Brain microvascular endothelial cell (primary cell): ENCODE measurements around the gene PCNX1.

Experiments
- DNase-seq: peaks from one replicate; pipeline ENCODE4 v3.0.0-alpha.2; 2020
- H3K27ac ChIP-seq: fragments of 250-450 bp; sonication (Bioruptor Pico); 2 replicates; pipeline ENCODE4 v1.5.1; 2020; ENCODE audit warnings: mild to moderate bottlenecking, moderate library complexity
- H3K27me3 ChIP-seq: fragments of 250-450 bp; sonication (Bioruptor Pico); replicated peaks from 2 replicates; pipeline ENCODE4 v1.5.1; 2020; ENCODE audit warnings: mild to moderate bottlenecking
- H3K36me3 ChIP-seq: fragments of 250-450 bp; sonication (Bioruptor Pico); replicated peaks from 2 replicates; pipeline ENCODE4 v1.5.1; 2020; ENCODE audit warnings: mild to moderate bottlenecking
- H3K4me3 ChIP-seq: 2 replicates; pipeline ENCODE4 v1.5.1; 2011; ENCODE audit warnings: low read depth, mild to moderate bottlenecking, control low read depth, low read length, moderate library complexity
- in situ Hi-C: cut with HindIII; loops from 2 replicates; pipeline ENCODE4 v1.10.0; 2017; ENCODE audit warnings: low sequenced_read_pairs, low pct_ligation_motif_present
- TF ChIP-seq, protein P1 (sequence below): IDR thresholded peaks from 2 replicates; pipeline ENCODE4 v1.5.1; 2011; ENCODE audit warnings: low read depth, mild to moderate bottlenecking, moderate library complexity, low read length, control low read depth, inconsistent platforms; ENCODE audit errors: missing control alignments

PCNX1 gene

GRCh38 chr14:71031000-71031399 lies 123.7 kb downstream of the PCNX1 start:
- TF ChIP-seq, protein P1, sequence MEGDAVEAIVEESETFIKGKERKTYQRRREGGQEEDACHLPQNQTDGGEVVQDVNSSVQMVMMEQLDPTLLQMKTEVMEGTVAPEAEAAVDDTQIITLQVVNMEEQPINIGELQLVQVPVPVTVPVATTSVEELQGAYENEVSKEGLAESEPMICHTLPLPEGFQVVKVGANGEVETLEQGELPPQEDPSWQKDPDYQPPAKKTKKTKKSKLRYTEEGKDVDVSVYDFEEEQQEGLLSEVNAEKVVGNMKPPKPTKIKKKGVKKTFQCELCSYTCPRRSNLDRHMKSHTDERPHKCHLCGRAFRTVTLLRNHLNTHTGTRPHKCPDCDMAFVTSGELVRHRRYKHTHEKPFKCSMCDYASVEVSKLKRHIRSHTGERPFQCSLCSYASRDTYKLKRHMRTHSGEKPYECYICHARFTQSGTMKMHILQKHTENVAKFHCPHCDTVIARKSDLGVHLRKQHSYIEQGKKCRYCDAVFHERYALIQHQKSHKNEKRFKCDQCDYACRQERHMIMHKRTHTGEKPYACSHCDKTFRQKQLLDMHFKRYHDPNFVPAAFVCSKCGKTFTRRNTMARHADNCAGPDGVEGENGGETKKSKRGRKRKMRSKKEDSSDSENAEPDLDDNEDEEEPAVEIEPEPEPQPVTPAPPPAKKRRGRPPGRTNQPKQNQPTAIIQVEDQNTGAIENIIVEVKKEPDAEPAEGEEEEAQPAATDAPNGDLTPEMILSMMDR = no peak
- in situ Hi-C loops = no loop called here
- H3K27me3 ChIP-seq = no peaks in the 10 kb centered on the region
- no peak overlapping the region for H3K4me3 ChIP-seq
- no peak overlapping the region for H3K27ac ChIP-seq
- H3K36me3 ChIP-seq = peaks cover 10% of the 10 kb centered on the region
- DNase-seq = no peak

DNA sequence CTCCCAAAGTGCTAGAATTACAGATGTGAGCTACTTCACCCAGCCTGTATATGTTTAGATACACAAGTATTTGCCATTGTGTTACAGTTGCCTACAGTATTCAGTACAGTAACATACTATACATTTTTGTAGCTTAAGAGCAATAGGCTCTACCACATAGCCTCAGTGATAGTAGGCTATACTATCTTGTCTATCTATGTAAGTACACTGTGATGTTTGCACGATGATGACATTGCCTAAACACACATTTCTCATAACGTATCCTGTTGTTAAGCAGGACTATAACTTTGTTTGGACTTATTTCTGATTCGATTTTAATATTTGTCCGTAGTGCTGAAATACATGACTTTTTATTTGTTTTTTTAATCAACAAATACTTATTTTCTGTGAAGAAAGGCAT lies 129.2 kb downstream of the PCNX1 start:
- in situ Hi-C loops = no loop called here
- no peaks in the 10 kb centered on the region for H3K27me3 ChIP-seq
- no peak overlapping the region for H3K4me3 ChIP-seq
- DNase-seq = no peak
- H3K36me3 ChIP-seq = peaks cover 18% of the 10 kb centered on the region
- TF ChIP-seq, protein P1 = no peak
- H3K27ac ChIP-seq = no peak overlapping the region

DNA sequence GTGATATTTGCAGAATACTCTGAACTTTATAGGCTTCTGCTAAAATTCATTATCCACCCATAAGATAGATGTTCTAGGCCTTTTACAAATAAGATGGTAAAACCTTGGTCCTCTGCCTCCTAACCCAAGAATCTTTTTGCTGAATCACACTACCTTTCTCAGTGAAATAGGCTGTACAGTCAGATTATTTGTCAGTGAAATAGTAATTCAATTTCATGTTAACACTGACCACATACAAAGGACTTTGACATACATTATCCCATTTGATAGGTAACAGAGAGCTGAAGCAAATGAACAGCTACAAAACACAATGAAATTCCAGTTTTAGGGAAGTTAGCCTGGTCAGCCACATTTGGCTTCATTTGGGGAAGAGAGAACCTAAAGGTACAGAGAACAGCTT lies 141.1 kb downstream of the PCNX1 start:
- Histone ChIP-seq H3K27ac (no peak overlapping the region), H3K27me3 (no peaks in the 10 kb centered on the region), H3K4me3 (no peak overlapping the region), H3K36me3 (peaks cover 23% of the 10 kb centered on the region)
- in situ Hi-C loops = no loop called here
- DNase-seq = no peak
- TF ChIP-seq, protein P1 = no peak

DNA sequence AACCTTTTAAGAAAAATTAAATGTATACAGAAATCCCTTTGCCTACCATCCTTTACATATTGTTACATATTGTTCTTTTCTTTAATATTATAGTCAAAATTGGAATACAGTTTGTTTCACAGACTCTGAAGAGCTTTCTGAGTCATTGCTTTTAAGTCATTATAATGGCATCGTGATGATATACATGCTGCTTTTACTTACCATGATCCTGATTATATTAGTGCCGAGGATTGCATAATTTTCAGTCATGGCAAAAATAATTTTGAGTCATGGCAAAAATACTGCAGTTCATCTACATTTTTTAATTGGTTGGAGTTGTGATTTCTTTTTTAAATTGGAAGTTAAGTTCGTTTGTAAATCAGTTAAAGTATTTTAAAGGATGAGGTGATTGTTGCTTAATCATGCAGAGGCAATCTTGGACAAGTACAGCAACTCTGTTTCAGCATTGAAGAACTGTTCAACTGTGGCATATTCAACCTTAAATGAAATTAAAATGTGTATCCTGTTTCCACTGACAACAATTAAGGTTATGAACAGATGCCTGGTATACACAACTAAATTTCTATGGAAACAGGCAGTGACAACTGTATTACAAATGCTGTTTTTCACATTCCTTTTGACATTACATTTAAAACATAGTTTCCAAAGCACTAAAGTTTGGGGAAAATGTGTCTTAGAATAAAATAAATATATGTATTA lies 142.3 kb downstream of the PCNX1 start:
- in situ Hi-C loops = no loop called here
- TF ChIP-seq, protein P1 = no peak
- Histone ChIP-seq H3K36me3 (peaks cover 16% of the 10 kb centered on the region), H3K27me3 (no peaks in the 10 kb centered on the region), H3K27ac (no peak overlapping the region), H3K4me3 (no peak overlapping the region)
- DNase-seq = no peak

GRCh38 chr14:71050227-71050823 lies 143.1 kb downstream of the PCNX1 start:
- Histone ChIP-seq H3K36me3 (peaks cover 15% of the 10 kb centered on the region), H3K27ac (no peak overlapping the region), H3K27me3 (no peaks in the 10 kb centered on the region), H3K4me3 (no peak overlapping the region)
- in situ Hi-C loops = no loop called here
- TF ChIP-seq, protein P1 = peak; percentile 42
- no peak for DNase-seq
